ENCODE measurements around the gene ITIH4.

Gene ITIH4

GRCh38 chr3:52830535-52831258 lies at the start of gene ITIH4:
Gene ITIH4 (minus strand): TSS chr3:52830672. CDS start chr3:52830642, 30 bp downstream.
- DNase-seq (ENCODE audit: low read depth in 2 of 2): no peak

- DNase-seq (ENCODE audit: low read depth in 2 of 2): no peak
Measured at GRCh38 chr3:52880047-52880446, 49.6 kb upstream of the ITIH4 start.

DNA sequence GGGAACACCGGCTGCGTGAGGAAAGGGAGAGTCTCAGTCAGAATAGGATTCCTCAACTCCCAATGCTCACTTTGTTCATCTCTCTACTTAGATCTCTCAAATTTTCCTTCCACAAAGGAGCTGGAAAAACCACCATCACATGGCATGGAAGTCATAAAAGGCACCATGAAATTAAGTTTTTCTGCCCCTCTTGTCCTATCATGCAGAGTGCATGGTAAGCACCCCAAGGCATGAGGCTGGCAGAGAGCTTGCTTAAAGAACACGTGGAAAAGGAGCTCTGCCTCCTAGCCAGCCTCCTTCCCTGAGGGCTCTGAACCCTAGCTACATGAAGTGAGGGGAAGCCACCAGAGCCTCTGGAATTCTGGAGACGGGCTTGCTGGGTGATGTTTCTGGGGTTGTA lies 49.1 kb upstream of the ITIH4 start:
- no peak for DNase-seq (ENCODE audit: low read depth in 2 of 2)

DNA sequence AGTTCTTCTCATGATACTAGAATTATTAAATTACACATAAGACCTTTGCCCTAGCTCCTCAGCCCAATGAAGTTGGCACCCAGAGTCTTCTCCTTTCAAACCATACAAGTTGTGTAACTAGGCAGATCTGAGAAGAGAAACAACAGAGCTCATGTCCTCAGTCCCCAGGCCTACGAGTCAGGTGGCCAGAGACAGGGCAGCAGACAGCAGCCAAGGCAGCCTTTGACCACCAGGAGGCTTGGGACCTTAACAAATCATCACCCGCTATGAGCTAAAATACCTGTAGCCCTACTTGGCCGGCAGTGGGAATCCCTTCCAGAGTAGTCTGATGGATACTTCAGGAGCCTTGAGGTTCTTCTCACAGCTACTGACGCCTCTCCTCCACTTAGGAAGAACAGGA lies 48.6 kb upstream of the ITIH4 start:
- DNase-seq (ENCODE audit: low read depth in 2 of 2): no peak

DNA sequence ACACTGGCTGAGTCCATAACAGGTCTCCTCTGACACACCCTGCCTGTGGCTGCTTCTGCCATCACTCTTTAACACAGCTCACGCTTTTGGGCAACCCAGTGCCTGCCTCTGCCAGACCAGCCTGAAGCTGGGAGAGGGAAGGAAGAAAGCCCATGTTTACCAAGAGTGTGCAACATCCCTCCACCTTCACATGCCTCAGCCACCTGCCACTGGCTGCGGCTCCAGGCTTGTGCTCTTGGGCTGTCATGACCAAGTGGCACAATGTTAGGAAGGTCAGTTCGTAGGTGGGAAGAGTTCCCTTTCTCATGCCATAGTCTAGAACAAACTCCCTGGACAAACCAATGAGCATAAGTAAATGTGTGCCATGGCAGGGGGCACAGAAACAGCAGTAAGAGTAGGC lies 46.6 kb upstream of the ITIH4 start:
- DNase-seq (ENCODE audit: low read depth in 2 of 2): no peak

DNA sequence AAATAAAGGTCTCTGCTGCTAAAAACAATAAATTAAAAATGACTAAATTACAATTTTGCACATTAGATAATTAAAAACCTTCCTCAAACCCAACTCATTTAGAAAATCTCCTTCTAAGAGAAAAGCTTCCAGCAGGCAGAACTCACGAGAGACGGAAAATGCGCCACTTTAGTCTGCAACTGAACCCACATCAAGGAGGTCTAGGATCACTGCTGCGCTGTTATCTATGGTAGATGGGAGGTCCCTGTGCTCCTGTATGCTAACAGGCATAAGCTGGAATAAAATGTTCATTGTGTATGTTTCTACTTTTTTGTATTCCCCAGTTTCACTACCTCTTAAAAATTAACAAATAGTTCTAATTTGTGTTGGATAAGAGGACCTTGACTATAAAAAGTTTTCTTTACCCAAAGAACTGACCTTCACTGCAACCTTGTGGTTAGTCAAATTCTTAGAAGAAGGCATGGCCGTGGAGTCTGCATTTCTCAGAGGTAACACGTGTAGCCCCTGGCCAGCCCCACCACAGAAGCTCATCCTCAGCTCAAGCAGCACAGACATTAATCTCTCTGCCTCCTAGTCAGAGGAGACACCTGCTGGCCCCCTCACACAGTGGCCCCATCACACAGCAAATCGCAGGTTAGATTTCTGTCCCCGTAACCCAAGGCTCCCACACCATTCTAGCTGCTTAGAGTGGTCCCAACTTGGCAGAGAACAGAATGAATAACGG lies 44.6 kb upstream of the ITIH4 start:
- no peak for DNase-seq (ENCODE audit: low read depth in 2 of 2)

DNA sequence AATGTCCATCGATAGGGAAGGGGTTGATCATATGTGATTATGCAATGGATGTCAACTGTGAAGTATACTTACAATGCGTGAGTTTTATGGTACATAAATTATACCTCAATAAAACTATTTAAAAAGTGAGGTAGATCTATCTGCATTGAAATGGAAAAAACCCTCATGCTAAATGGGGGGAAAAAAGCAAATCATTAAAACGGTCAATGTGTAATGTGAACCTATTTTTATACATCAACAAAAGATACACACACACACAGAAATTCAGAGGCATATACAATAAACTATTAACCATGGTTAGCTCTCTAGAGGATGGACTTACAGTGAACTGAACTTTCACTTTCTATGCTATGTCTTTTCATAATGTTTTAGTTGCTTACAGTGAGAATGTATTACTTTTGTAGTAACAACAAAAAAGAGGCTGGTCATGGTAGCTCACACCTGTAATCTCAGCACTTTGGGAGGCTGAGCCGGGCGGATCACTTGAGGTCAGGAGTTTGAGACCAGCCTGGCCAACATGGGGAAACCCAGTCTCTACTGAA lies 43.8 kb upstream of the ITIH4 start:
- no peak for DNase-seq (ENCODE audit: low read depth in 2 of 2)

DNA sequence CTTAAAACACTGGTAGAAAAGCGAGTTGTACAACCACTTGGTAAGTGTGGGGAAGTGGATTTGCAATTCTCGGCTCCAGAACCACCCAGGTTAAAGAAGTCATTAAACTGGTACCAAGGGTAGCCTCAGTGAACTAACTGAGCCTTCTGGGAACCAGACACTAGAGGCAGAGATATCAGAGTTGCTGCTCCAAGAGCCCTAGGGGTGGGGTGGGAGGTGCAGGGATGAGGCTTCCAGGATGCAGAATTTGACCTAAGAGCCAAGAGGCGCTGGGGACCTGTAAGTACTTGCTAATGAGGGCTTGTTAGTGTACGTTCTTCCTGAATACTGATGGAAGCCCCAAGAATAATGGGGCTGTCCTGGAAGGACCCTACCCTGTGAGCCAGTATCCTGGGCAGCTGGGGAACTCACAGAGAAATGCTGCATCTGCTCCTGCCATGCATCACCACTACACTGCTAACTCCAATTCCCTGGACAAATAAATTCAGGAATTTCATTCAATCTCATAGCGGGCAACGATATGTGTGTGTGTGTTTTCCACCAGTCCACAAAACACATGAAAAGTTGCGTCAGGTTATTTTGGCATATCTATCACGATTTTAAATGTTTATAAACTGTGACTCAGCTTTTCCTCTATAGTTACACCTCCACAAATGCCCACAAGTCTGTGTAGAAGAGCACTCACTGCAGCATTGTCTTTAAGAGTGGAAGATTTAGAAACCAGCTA lies 43.1 kb upstream of the ITIH4 start:
- DNase-seq (ENCODE audit: low read depth in 2 of 2): no peak

DNA sequence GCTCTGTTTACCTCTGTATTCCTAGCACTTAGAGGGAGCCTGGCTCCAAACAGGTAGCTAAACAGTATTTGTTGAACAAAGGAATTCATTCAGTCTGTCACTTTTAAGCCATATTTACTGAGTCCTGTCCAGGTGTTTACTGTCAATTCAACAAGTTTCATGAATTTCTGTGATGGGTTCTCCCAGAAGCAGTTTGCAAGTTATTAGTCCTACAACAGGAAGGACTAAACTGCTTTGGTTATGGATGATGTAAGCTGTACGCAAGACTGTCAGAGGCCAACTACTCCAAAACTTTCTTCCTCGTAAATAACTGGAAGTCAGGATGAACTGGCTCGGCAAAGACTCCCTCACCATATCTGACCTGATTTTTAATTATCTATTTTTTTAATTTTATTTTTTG lies 41.8 kb upstream of the ITIH4 start:
- no peak for DNase-seq (ENCODE audit: low read depth in 2 of 2)

DNA sequence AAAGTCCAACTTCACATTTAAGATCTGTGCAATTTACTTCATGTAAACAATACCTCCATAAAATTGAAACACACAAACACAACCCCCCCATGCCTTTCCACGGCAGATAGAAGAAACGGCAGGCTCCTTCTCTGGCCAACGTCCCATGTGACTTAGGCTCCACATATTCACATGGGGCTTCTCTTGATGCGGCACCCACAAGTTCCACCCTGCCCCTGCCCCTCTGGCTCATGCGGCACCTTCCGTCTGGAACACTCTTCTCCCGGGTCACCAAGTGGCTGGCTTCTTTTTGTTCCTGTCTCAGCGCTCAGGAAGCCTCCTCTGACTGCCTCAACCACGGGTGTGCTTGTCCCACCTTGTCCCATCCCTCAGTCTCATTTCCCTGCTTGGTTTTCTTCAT lies 41.3 kb upstream of the ITIH4 start:
- no peak for DNase-seq (ENCODE audit: low read depth in 2 of 2)

DNA sequence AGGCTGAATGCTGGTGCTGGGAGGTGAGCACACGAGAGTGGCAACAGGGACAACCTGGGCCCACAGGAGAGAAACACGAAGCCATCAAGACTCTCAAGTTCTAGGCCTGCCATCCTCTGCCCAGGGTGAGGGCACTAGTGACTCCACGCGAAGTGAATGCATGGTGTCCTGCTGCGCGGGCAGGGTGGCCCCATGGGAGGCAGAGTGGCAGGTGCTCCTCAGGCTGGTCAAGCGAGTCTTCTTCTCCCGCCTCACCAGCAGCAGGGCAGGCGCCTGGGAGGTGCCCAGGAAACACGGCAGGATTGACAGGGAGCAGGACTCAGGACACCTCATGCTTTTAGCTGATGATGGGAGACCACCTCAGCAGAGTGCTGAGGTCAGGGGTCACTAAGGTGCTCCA lies 40.0 kb upstream of the ITIH4 start:
- no peak for DNase-seq (ENCODE audit: low read depth in 2 of 2)

- DNase-seq (ENCODE audit: low read depth in 2 of 2): no peak
Measured at GRCh38 chr3:52866427-52866826, 36.0 kb upstream of the ITIH4 start.

- DNase-seq (ENCODE audit: low read depth in 2 of 2): no peak
Measured at GRCh38 chr3:52865994-52866393, 35.5 kb upstream of the ITIH4 start.

- DNase-seq (ENCODE audit: low read depth in 2 of 2): no peak
Measured at GRCh38 chr3:52860424-52860768, 29.9 kb upstream of the ITIH4 start.

DNA sequence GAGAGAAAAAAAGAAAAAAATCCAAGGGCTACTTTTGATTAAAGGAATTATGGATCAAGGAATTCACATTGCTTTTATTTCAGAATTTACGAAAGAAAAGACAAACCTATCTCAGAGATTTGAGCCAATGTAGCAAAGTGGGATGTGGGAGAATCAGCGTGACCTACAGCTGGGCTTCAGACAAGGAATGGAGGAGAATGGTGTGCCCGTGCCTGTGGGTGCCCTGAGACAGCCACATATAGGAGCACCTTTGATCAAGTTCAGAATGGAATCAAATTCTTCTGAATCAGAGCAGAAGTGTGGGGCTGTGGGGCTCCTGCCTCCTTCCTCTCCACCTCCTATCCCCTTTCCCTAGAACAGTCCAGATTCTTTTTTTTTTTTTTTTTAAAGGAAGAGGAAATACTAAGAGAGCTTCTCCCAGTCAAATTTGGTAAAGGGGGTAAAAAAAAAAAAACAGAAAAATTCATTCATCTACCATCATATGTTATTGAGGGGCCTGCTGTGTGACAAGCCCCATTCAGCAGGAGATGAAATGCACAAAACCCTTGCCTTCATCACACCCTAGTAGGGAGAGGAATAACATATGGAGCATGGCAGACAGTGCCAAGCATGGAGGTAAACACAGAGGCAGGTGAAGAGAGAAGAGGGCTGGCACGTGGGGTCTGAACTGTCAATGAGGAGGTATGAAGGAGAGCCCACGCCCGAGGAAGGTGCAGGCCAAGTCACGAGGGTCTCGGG lies 29.4 kb upstream of the ITIH4 start:
- DNase-seq (ENCODE audit: low read depth in 2 of 2): no peak

GRCh38 chr3:52857864-52858263 lies 27.4 kb upstream of the ITIH4 start:
- DNase-seq (ENCODE audit: low read depth in 2 of 2): no peak

GRCh38 chr3:52857133-52857532 lies 26.7 kb upstream of the ITIH4 start:
- DNase-seq (ENCODE audit: low read depth in 2 of 2): no peak

GRCh38 chr3:52856666-52857065 lies 26.2 kb upstream of the ITIH4 start:
- DNase-seq (ENCODE audit: low read depth in 2 of 2): no peak

- DNase-seq (ENCODE audit: low read depth in 2 of 2): no peak
Measured at GRCh38 chr3:52854013-52854412, 23.5 kb upstream of the ITIH4 start.

DNA sequence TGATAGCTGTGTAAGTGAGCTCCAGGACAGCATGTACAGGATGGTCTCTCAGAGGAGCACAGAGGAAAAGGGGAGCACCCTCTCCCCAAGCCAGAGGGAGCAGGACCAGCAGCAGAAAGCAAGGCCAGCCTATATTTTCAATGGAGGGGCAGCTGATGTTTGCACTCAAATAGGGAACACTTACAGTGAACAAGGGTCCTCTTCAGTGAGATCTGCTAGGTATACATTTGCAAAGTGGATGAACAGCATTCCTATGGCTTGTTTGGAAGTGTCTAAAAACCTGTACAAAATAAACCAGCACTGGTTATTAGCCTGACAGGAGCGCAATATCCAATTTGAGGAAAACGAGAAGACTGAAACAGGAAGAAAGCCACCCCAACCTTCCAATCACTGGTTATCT lies 21.9 kb upstream of the ITIH4 start:
- no peak for DNase-seq (ENCODE audit: low read depth in 2 of 2)

GRCh38 chr3:52851348-52851747 lies 20.9 kb upstream of the ITIH4 start:
- no peak for DNase-seq (ENCODE audit: low read depth in 2 of 2)

DNA sequence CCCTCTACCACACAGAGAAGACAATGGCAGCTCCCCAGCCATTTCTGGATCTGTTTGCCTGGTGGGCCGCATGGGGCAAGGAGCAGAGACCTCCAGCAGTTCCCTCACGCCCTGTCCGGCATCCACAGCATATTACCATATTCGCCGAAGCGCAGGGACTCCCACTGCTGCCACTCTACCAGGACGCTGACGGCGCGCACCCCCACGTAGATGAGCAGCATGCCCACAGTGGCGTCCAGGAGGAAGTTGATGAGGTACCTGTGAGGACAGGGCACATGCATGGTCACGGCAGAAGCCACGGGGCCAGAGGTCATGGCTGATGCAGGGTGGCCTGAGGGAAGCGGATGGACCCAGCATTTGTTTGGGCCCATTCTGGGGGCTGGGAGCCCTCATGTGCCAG lies 19.2 kb upstream of the ITIH4 start:
- DNase-seq (ENCODE audit: low read depth in 2 of 2): no peak
